ENCODE measurements around the gene MXD4. TPM values are rescaled to one million over a fixed set of nuclear protein-coding genes. Genes with fewer than 3 reads are reported as not detected.

The MXD4 gene
- total and polyA plus RNA-seq, 2 donors (not counting 1 experiment from before 2014, with no cell fraction given): 67.3 to 75.3 TPM

DNA sequence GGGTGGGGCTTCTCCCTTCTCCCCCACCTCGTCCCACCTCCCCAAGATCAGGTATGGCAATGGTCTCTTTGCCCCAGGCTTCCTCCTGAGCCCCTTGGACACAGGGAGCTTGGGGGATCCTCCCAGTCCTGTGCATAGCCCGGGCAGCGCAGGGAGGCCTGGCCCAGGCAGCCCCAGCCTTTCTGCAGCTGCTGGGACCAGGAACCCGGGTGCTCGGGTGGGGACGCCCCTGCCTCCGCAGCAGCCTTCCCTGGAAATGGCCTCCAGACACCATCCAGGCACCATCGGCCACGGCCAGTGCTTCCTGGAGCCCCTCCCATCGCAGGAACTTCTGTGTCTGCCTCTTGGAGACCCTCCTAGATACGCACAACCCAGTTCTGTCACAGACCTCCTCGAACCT, 5.9 kb upstream of the MXD4 start:
- no peak overlapping the region for H3K4me3 Mint-ChIP-seq
- no peak for TF ChIP-seq EZH2 (IDR thresholded peaks at IDR 0.05; ENCODE audit: borderline replicate concordance, insufficient read depth, low read depth, low read length, poor library complexity, severe bottlenecking)
- TF ChIP-seq, protein P1, sequence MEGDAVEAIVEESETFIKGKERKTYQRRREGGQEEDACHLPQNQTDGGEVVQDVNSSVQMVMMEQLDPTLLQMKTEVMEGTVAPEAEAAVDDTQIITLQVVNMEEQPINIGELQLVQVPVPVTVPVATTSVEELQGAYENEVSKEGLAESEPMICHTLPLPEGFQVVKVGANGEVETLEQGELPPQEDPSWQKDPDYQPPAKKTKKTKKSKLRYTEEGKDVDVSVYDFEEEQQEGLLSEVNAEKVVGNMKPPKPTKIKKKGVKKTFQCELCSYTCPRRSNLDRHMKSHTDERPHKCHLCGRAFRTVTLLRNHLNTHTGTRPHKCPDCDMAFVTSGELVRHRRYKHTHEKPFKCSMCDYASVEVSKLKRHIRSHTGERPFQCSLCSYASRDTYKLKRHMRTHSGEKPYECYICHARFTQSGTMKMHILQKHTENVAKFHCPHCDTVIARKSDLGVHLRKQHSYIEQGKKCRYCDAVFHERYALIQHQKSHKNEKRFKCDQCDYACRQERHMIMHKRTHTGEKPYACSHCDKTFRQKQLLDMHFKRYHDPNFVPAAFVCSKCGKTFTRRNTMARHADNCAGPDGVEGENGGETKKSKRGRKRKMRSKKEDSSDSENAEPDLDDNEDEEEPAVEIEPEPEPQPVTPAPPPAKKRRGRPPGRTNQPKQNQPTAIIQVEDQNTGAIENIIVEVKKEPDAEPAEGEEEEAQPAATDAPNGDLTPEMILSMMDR (IDR thresholded peaks at IDR 0.05): no peak
- intact Hi-C loops (cut with micrococcal nuclease): loop anchor here (10.0 kb wide), 1 partner anchor 427 kb away; no protein-coding TSS in a partner anchor
- no peaks in the 10 kb centered on the region for H3K36me3 ChIP-seq (replicated peaks in 1 of 2; ENCODE audit: control extremely low read depth in 1 of 2, control insufficient read depth in 1 of 2, extremely low read depth in 1 of 2, insufficient read depth in 2 of 2, low read length in 1 of 2)
- no peak overlapping the region for H3K4me2 ChIP-seq (replicated peaks; ENCODE audit: low read depth, low read length, poor library complexity, severe bottlenecking)
- H3K27ac Mint-ChIP-seq: no peak overlapping the region
- H3K9me3 ChIP-seq (ENCODE audit: control extremely low read depth in 1 of 3, control insufficient read depth in 2 of 3, insufficient read depth in 1 of 3, low read length in 2 of 3): no peaks in the 10 kb centered on the region
- H4K20me1 ChIP-seq (ENCODE audit: control insufficient read depth, insufficient read depth, low read length, poor library complexity, severe bottlenecking): no peaks in the 10 kb centered on the region
- H3K4me1 ChIP-seq (ENCODE audit: control insufficient read depth in 2 of 2, insufficient read depth in 2 of 2, low read length in 2 of 2): peaks cover 8 to 15% of the 10 kb centered on the region in 2 donors
- no peak overlapping the region for H3K4me3 ChIP-seq (ENCODE audit: control extremely low read depth in 1 of 5, extremely low read depth in 1 of 5, insufficient read depth in 1 of 5, low read depth in 2 of 5, low read length in 4 of 5)
- H3K27ac ChIP-seq (ENCODE audit: low read length in 2 of 2): no peak overlapping the region
- peaks cover 4% of the 10 kb centered on the region for H3K79me2 ChIP-seq (ENCODE audit: control insufficient read depth, insufficient read depth, low read length)
- H3K9ac ChIP-seq (ENCODE audit: low read length): no peak overlapping the region
- no peaks in the 10 kb centered on the region for H3K9me3 Mint-ChIP-seq (ENCODE audit: insufficient read depth)
- ATAC-seq (ENCODE audit: low read depth) (no peak), DNase-seq (no peak)
- POLR2A ChIA-PET: no interaction called here
- H3K27me3 Mint-ChIP-seq: no peaks in the 10 kb centered on the region
- H2AFZ ChIP-seq (ENCODE audit: insufficient read depth, low read depth, low read length, poor library complexity, severe bottlenecking): no peak overlapping the region
- WGBS (ENCODE audit: insufficient coverage): 91% methylated on average over 9 of the region's 12 CpGs
- CTCF ChIA-PET: no interaction called here
- H3K4me1 Mint-ChIP-seq: peaks cover 5% of the 10 kb centered on the region
- H3K27me3 ChIP-seq (replicated peaks in 1 of 4; ENCODE audit: control extremely low read depth in 1 of 4, control insufficient read depth in 3 of 4, insufficient read depth in 4 of 4, low read length in 3 of 4): no peaks in the 10 kb centered on the region

DNA sequence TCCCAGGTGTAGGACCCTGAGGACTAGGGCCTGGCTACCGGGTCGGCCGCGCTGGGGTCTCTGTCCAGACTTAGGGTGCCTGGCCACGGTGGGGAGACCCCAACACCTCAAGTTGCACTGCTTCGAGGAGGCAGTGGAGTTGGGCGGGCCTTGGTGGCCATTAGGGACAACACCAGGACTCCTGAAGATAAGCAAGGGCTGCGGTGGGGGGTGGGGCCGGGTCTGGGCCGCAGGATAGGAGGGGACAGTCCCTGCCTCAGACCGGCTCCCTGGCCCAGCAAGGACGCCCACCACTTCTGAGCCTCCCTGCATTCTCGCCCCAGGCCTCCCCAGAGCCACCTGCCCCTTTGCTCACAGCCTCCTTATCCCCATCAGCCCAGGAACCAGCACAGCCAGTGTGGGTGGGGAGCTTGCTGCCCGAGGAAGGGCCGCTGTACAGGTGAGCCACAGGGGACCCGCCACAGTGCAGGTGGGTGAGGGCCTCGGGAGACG, 5.5 kb upstream of the MXD4 start:
- H3K4me1 ChIP-seq (ENCODE audit: control insufficient read depth in 2 of 2, insufficient read depth in 2 of 2, low read length in 2 of 2): peaks cover 10 to 18% of the 10 kb centered on the region in 2 donors
- H2AFZ ChIP-seq (ENCODE audit: insufficient read depth, low read depth, low read length, poor library complexity, severe bottlenecking): no peak overlapping the region
- no peaks in the 10 kb centered on the region for H3K36me3 ChIP-seq (replicated peaks in 1 of 2; ENCODE audit: control extremely low read depth in 1 of 2, control insufficient read depth in 1 of 2, extremely low read depth in 1 of 2, insufficient read depth in 2 of 2, low read length in 1 of 2)
- Mint-ChIP-seq H3K27me3 (no peaks in the 10 kb centered on the region), H3K4me3 (no peak overlapping the region), H3K9me3 (ENCODE audit: insufficient read depth) (no peaks in the 10 kb centered on the region), H3K4me1 (peaks cover 5% of the 10 kb centered on the region), H3K27ac (no peak overlapping the region)
- POLR2A ChIA-PET: no interaction called here
- no peak for DNase-seq
- WGBS (ENCODE audit: insufficient coverage): 91% methylated on average over 17 of the region's 18 CpGs
- H3K4me2 ChIP-seq (replicated peaks; ENCODE audit: low read depth, low read length, poor library complexity, severe bottlenecking): no peak overlapping the region
- no peak overlapping the region for H3K4me3 ChIP-seq (ENCODE audit: control extremely low read depth in 1 of 5, extremely low read depth in 1 of 5, insufficient read depth in 1 of 5, low read depth in 2 of 5, low read length in 4 of 5)
- H3K9me3 ChIP-seq (ENCODE audit: control extremely low read depth in 1 of 3, control insufficient read depth in 2 of 3, insufficient read depth in 1 of 3, low read length in 2 of 3): no peaks in the 10 kb centered on the region
- peaks cover 4% of the 10 kb centered on the region for H3K79me2 ChIP-seq (ENCODE audit: control insufficient read depth, insufficient read depth, low read length)
- no peak overlapping the region for H3K27ac ChIP-seq (ENCODE audit: low read length in 2 of 2)
- TF ChIP-seq EZH2 (IDR thresholded peaks at IDR 0.05; ENCODE audit: borderline replicate concordance, insufficient read depth, low read depth, low read length, poor library complexity, severe bottlenecking): no peak
- TF ChIP-seq, protein P1 (IDR thresholded peaks at IDR 0.05): no peak
- intact Hi-C loops (cut with micrococcal nuclease): loop anchor here (10.0 kb wide), 1 partner anchor 427 kb away; no protein-coding TSS in a partner anchor
- CTCF ChIA-PET: no interaction called here
- no peak overlapping the region for H3K9ac ChIP-seq (ENCODE audit: low read length)
- ATAC-seq (ENCODE audit: low read depth): no peak
- no peaks in the 10 kb centered on the region for H4K20me1 ChIP-seq (ENCODE audit: control insufficient read depth, insufficient read depth, low read length, poor library complexity, severe bottlenecking)
- H3K27me3 ChIP-seq (replicated peaks in 1 of 4; ENCODE audit: control extremely low read depth in 1 of 4, control insufficient read depth in 3 of 4, insufficient read depth in 4 of 4, low read length in 3 of 4): no peaks in the 10 kb centered on the region

Measured in B cell (primary cell).